Measurements from ENCODE around the gene GRIK5. TPM values are rescaled to one million over a fixed set of nuclear protein-coding genes. Genes with fewer than 3 reads are reported as not detected.

The GRIK5 gene
- total RNA-seq, 4 donors from 2014 or later: 0.08 to 1.1 (median 0.37) TPM

GRCh38 chr19:42078538-42079275, 8.7 kb upstream of the GRIK5 start:
- no peak overlapping the region for H3K4me3 ChIP-seq
- no peak overlapping the region for H3K27ac ChIP-seq
- H3K36me3 ChIP-seq: peaks cover 25 to 55% (median 30%) of the 10 kb centered on the region in 3 donors
- H3K27me3 ChIP-seq: no peaks in the 10 kb centered on the region
- H3K9me3 ChIP-seq: no peaks in the 10 kb centered on the region
- intact Hi-C loops (cut with DNase I): no loop called here
- WGBS, 2 donors: 91 to 94% methylated on average over 2 to 3 of the region's 15 CpGs
- TF ChIP-seq, protein P1, sequence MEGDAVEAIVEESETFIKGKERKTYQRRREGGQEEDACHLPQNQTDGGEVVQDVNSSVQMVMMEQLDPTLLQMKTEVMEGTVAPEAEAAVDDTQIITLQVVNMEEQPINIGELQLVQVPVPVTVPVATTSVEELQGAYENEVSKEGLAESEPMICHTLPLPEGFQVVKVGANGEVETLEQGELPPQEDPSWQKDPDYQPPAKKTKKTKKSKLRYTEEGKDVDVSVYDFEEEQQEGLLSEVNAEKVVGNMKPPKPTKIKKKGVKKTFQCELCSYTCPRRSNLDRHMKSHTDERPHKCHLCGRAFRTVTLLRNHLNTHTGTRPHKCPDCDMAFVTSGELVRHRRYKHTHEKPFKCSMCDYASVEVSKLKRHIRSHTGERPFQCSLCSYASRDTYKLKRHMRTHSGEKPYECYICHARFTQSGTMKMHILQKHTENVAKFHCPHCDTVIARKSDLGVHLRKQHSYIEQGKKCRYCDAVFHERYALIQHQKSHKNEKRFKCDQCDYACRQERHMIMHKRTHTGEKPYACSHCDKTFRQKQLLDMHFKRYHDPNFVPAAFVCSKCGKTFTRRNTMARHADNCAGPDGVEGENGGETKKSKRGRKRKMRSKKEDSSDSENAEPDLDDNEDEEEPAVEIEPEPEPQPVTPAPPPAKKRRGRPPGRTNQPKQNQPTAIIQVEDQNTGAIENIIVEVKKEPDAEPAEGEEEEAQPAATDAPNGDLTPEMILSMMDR (IDR thresholded peaks at IDR 0.05): no peak
- no peak for TF ChIP-seq POLR2A (IDR thresholded peaks at IDR 0.05)
- H3K4me1 ChIP-seq: peaks cover 17 to 37% (median 21%) of the 10 kb centered on the region in 3 donors
- no peak for DNase-seq

DNA sequence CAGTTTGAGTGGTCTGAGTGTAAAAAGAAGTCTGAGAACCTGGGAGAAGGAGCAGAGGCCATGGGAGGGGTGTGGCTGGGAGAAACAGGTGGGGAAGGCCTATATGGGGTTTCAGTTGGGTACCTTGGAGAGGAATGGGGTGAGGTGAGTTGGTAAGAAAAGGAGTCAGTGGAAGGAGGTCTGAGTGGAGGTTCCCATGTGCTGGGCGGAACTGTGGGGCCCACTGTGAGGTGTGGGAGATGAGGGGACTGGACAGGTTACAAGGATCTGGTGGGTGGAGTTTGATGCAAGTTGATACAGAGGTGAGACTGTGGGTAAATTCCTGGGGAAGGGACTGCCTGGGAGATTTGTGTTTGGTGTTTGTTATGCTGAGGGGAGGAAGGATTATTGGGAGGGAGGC, 8.1 kb upstream of the GRIK5 start:
- Histone ChIP-seq H3K36me3 (peaks cover 25 to 49% (median 30%) of the 10 kb centered on the region in 3 donors), H3K9me3 (no peaks in the 10 kb centered on the region), H3K27me3 (no peaks in the 10 kb centered on the region), H3K27ac (peak overlapping the region in 1 of 4 donors; percentile 97), H3K4me1 (peaks cover 17 to 38% (median 21%) of the 10 kb centered on the region in 3 donors), H3K4me3 (no peak overlapping the region)
- TF ChIP-seq, protein P1 (IDR thresholded peaks at IDR 0.05): no peak
- no peak for TF ChIP-seq POLR2A (IDR thresholded peaks at IDR 0.05)
- intact Hi-C loops (cut with DNase I): no loop called here
- no peak for DNase-seq
- WGBS, 2 donors: 81 to 91% methylated on average over 1 of the region's 1 CpG

DNA sequence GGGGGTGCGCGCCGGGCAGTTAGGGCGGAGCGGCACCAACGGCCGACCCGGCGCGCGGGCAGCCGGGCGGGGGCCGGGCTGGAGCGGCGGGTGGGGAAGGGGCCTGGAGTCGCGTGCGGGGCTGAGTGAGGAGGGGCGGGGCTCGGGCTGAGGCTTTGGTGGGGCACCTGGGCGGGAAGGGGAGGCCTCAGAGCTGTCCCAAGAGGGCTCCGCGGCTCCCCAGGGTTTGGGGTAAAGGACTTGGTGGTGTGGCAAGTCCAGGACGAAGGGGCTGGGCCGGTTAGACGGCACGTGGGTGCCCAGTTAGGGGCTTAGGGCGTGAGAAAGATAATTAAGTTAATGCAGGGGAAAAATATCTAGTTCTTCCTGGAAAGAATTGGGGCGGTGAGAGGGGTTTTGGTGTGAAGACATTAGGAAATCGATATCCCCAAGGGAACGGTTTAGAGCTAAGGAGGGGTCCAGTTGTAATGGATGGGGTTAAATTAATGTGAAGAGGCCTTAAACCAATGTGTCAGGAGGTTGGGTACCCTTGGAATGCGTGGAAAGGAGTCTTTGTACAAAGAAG, 6.5 kb upstream of the GRIK5 start:
- Histone ChIP-seq H3K4me3 (peak overlapping the region; percentile 66 to 98 (median 96)), H3K9me3 (no peaks in the 10 kb centered on the region), H3K27me3 (no peaks in the 10 kb centered on the region), H3K27ac (peak overlapping the region; percentile 95 to 98 (median 98)), H3K4me1 (peaks cover 17 to 36% (median 21%) of the 10 kb centered on the region in 3 donors), H3K36me3 (peaks cover 25 to 33% (median 29%) of the 10 kb centered on the region in 3 donors)
- TF ChIP-seq, protein P1 (IDR thresholded peaks at IDR 0.05): no peak
- no peak for TF ChIP-seq POLR2A (IDR thresholded peaks at IDR 0.05)
- intact Hi-C loops (cut with DNase I): no loop called here
- no peak for DNase-seq
- 0 to 2% methylated on average over 5 to 10 of the region's 33 CpGs for WGBS, 2 donors

DNA sequence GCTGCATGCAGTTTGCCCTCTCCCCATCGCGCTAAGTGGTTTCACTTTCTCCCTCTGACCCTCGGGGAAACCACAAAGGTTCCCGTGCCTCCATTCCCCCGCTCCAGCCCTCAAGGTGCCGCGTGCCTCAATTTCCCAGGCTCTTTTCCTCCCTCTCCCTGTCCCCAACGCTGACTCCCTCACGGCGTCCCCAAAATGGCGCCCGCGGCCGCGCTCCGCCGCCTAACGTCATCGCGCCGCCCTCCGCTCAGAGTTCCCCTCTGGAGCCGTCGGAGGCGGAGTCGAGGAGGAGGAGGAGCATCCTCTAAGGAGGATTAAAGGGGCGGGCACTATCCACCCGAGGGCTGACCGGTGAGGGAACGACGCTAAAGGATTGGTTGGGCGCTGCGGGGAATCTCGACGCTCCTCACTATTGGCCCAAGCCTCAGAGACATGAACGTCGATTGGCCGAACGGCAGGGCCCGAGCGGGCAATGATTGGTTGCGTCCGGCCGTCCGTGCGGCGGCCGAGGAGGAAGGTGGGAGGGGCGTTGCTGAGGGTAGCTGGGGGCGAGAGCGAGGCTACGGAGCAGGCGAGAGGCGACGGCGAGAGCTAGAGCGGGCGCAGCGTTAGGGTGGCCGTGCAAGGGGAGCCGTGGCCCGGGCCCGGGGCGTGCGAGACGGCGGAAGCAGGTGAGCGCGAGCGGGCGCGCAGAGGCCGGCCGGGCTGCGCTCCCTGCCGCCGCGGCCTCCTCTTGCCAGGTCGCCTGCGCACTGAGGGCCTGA, 5.8 kb upstream of the GRIK5 start, which contains the start of gene ZNF574:
Gene ZNF574 (plus strand): TSS at position 551 of the 764 bp plus-strand sequence. CDS start 2,441 bp downstream, outside the sequence.
- Histone ChIP-seq H3K9me3 (no peaks in the 10 kb centered on the region), H3K27ac (peak within 1 kb of the TSS; percentile 95 to 98 (median 98)), H3K36me3 (peaks cover 19 to 26% (median 22%) of the 10 kb centered on the region in 3 donors), H3K4me1 (peaks cover 17 to 34% (median 21%) of the 10 kb centered on the region in 3 donors), H3K27me3 (no peaks in the 10 kb centered on the region), H3K4me3 (peak within 1 kb of the TSS; percentile 66 to 98 (median 96))
- TF ChIP-seq, protein P1 (IDR thresholded peaks at IDR 0.05): no peak
- TF ChIP-seq POLR2A (IDR thresholded peaks at IDR 0.05): peak in 3 of 4 donors; percentile 57 to 88 (median 86)
- WGBS, 2 donors: 0 to 1% methylated on average over 9 to 32 of the region's 80 CpGs
- intact Hi-C loops (cut with DNase I): no loop called here
- peak; percentile 95 for DNase-seq

Measured in esophagus squamous epithelium (tissue), 5 donors.